Right forelimb (tissue), 1 donor: Measurements from ENCODE around the gene RPUSD2.

Experiments
- DNase-seq: peaks from one replicate; pipeline ENCODE4 v3.0.0-alpha.2; 2018

Gene RPUSD2

DNA sequence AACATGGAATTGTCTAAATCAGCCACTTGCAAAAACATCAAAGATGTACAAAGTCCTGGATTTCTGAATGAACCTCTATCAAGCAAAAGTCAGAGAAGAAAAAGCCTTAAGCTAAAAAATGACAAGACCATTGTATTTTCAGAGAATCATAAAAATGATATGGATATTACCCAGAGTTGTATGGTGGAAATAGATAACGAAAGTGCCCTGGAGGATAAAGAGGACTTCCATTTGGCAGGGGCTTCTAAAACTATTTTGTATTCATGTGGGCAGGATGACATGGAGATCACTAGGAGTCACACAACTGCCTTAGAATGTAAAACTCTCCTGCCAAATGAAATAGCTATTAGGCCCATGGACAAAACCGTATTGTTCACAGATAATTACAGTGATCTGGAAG is 54.3 kb downstream of the RPUSD2 start:
- no peak for DNase-seq
